Pancreas (tissue), 10 donors: ENCODE measurements around the gene SLC35G1. TPM values are rescaled to one million over a fixed set of nuclear protein-coding genes. Genes with fewer than 3 reads are reported as not detected.

Source experiments
- ATAC-seq, 4 donors: fragments of 200-7000 bp; cut with Tn5 transposase; one replicate each; pipeline versions ENCODE4 v1.8.0 to v1.9.1; 2020; ENCODE audit warnings: mild to moderate bottlenecking in 4 of 4, moderate library complexity in 4 of 4
- DNase-seq, 6 donors: peaks; one replicate each; pipeline ENCODE4 v3.0.0-alpha.2; 2020
- FAIRE-seq: peaks from 2 replicates; lab custom pipeline; 2012; peaks lifted over from hg19 to GRCh38; lab: Jason Lieb, UNC
- H3K27ac ChIP-seq, 4 donors: fragments of 200-600 bp; sonication (generic); 1 replicate in 3 of 4; 2 replicates in 1 of 4; pipeline versions ENCODE4 v1.5.0 to v1.8.0; 2020
- H3K27me3 ChIP-seq, 4 donors: fragments of 200-600 bp; one replicate each; pipeline ENCODE4 v1.8.0; 2021
- H3K36me3 ChIP-seq, 3 donors: fragments of 200-600 bp; sonication (generic) in 1 of 3; one replicate each; pipeline versions ENCODE4 v1.5.0 to v1.8.0; 2020 to 2021
- H3K4me1 ChIP-seq, 3 donors: fragments of 200-600 bp; one replicate each; pipeline ENCODE4 v1.8.0; 2021
- H3K4me3 ChIP-seq, 4 donors: fragments of 200-600 bp; sonication (generic) in 2 of 4; one replicate each; pipeline versions ENCODE4 v1.5.0 to v1.8.0; 2020 to 2021
- H3K9me3 ChIP-seq, 4 donors: fragments of 200-600 bp; one replicate each; pipeline ENCODE4 v1.8.0; 2021
- WGBS, 2 donors: extraction: QIAGEN DNeasy Blood & Tissue Kit; methylation state at CpG; one replicate each; pipeline ENCODE4 v1.1.7; 2013; 5-methylcytosine and 5-hydroxymethylcytosine counted together
- intact Hi-C, 3 donors: fragments of 100-400 bp; cut with DNase I; formaldehyde crosslinking; loops; one replicate each; pipeline versions ENCODE4 v1.11.1 to v1.14.2; 2022
- polyA plus RNA-seq, 2 donors: library from polyadenylated mRNA; stranded (reverse); fragments of 200-250 nt; gene quantifications; one replicate each; pipeline ENCODE4 v1.2.3, GENCODE V29; 2013
- total RNA-seq, 6 donors: library from RNA; stranded (reverse); fragmentation: NEBNext Ultra II Directional in 4 of 6; extraction: Animal tissue kit (Norgen Biotek cat#: 25700) in 4 of 6; gene quantifications; one replicate each; pipeline versions ENCODE4 v1.2.1 to v1.2.4, GENCODE V29; 2021 to 2023
- TF ChIP-seq, protein P1 (sequence below), 4 donors: fragments of 200-600 bp; sonication (generic) in 3 of 4; IDR thresholded peaks; one replicate each; pipeline versions ENCODE4 v1.5.0 to v1.8.0; 2021; ENCODE audit warnings: antibody characterized with exemption in 4 of 4
- donor health status: healthy with polysubstance abuse.
- donor health status: DM: no; HTN: no; CAD: no; lungs with moderate emphysema.
- donor health status: DM: no; HTN: no; CAD: no.
- donor health status: control.
- donor health status: control.
- donor health status: Bipolar disorder and iron deficiency.
- donor health status: DM: yes; HTN: yes; CAD: no.
- donor health status: DM: no; HTN: no; CAD: no.
- donor health status: DM: no; HTN: no; CAD: no.
- donor health status: DM: yes; HTN: yes; CAD: no.

The SLC35G1 gene
- total and polyA plus RNA-seq, 8 donors = 1.4 to 11.0 (median 4.9) TPM

DNA sequence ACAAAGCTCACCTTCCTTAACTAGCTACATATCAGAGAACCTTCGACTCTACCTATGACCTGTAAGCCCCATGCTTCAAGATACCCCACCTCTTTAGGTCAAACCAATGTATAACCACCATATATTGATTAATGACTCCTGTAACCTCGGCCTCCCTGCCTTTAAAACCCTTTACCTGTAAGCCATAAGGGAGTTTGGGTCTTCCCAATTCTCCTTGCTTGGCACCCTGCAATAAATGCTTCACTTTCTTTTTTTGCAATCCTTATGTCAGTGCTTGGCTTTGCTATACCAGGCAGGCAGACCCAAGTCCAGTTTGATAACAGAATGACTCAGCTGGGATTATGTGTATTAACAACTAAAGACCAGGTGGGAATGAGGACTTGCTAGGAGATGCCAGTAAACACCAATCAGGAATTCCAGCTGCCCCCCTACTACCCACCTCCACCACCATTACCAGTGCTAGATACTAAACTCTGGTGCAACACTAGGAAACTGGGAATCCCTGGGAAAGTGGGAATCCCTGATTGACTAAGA lies 22.0 kb upstream of the SLC35G1 start:
- no peaks in the 10 kb centered on the region for H3K27me3 ChIP-seq
- no peaks in the 10 kb centered on the region for H3K9me3 ChIP-seq
- WGBS, 2 donors = 66 to 70% methylated on average over 2 of the region's 2 CpGs
- H3K36me3 ChIP-seq = no peaks in the 10 kb centered on the region
- no peak for DNase-seq
- TF ChIP-seq, protein P1, sequence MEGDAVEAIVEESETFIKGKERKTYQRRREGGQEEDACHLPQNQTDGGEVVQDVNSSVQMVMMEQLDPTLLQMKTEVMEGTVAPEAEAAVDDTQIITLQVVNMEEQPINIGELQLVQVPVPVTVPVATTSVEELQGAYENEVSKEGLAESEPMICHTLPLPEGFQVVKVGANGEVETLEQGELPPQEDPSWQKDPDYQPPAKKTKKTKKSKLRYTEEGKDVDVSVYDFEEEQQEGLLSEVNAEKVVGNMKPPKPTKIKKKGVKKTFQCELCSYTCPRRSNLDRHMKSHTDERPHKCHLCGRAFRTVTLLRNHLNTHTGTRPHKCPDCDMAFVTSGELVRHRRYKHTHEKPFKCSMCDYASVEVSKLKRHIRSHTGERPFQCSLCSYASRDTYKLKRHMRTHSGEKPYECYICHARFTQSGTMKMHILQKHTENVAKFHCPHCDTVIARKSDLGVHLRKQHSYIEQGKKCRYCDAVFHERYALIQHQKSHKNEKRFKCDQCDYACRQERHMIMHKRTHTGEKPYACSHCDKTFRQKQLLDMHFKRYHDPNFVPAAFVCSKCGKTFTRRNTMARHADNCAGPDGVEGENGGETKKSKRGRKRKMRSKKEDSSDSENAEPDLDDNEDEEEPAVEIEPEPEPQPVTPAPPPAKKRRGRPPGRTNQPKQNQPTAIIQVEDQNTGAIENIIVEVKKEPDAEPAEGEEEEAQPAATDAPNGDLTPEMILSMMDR (IDR thresholded peaks at IDR 0.05) = no peak
- no peak overlapping the region for H3K4me3 ChIP-seq
- no peaks in the 10 kb centered on the region for H3K4me1 ChIP-seq
- no peak for ATAC-seq
- intact Hi-C loops = no loop called here
- H3K27ac ChIP-seq = no peak overlapping the region
- no peak for FAIRE-seq

DNA sequence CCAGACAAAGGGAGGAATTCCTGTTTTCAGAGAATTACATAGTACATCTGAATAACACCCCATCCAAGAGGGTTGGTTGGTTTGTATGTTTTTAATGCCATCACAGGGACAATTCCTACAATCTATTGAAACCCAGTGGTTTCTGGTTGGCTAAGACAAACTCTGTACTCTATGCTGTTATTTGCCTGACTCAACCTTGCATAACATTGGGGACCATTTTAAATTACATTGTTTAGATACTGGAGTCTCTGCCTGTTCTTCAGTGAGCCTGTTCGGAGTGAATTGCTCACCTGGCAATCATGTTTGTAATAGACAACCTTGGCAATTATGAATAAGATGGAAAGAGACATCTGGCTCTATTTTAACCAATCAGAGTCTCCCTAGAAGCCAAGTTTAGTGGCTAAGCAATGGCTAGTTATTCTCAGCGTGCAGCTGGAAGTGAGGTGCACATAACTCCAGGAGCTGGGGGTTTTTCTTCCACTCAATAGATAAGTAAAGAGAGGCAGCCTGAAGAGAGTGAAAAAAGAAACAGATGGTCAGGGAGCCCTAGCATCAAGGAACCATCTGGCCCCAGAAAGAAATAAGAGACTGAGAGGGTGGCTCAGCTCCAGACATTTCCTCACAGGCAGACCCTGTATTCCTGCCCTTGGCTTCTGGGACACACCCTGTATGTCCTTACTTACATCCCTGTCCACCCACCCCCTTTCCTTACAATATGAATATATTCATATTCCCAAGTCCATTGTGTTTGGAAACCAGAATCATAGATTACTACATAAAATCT lies 21.2 kb upstream of the SLC35G1 start:
- H3K4me3 ChIP-seq = no peak overlapping the region
- DNase-seq = no peak
- 77 to 85% methylated on average over 2 of the region's 2 CpGs for WGBS, 2 donors
- H3K36me3 ChIP-seq = no peaks in the 10 kb centered on the region
- no peak for ATAC-seq
- intact Hi-C loops = no loop called here
- no peaks in the 10 kb centered on the region for H3K9me3 ChIP-seq
- no peak overlapping the region for H3K27ac ChIP-seq
- no peaks in the 10 kb centered on the region for H3K27me3 ChIP-seq
- TF ChIP-seq, protein P1 (IDR thresholded peaks at IDR 0.05) = no peak
- FAIRE-seq = no peak
- no peaks in the 10 kb centered on the region for H3K4me1 ChIP-seq

- intact Hi-C loops = no loop called here
- H3K9me3 ChIP-seq = no peaks in the 10 kb centered on the region
- no peaks in the 10 kb centered on the region for H3K36me3 ChIP-seq
- TF ChIP-seq, protein P1 (IDR thresholded peaks at IDR 0.05) = no peak
- no peaks in the 10 kb centered on the region for H3K4me1 ChIP-seq
- 72 to 73% methylated on average over 6 of the region's 6 CpGs for WGBS, 2 donors
- no peak overlapping the region for H3K27ac ChIP-seq
- FAIRE-seq (no peak), ATAC-seq (peak in 1 of 4 donors; percentile 48), DNase-seq (no peak)
- no peak overlapping the region for H3K4me3 ChIP-seq
- no peaks in the 10 kb centered on the region for H3K27me3 ChIP-seq
Observed at GRCh38 chr10:93873420-93874115, 20.2 kb upstream of the SLC35G1 start.

DNA sequence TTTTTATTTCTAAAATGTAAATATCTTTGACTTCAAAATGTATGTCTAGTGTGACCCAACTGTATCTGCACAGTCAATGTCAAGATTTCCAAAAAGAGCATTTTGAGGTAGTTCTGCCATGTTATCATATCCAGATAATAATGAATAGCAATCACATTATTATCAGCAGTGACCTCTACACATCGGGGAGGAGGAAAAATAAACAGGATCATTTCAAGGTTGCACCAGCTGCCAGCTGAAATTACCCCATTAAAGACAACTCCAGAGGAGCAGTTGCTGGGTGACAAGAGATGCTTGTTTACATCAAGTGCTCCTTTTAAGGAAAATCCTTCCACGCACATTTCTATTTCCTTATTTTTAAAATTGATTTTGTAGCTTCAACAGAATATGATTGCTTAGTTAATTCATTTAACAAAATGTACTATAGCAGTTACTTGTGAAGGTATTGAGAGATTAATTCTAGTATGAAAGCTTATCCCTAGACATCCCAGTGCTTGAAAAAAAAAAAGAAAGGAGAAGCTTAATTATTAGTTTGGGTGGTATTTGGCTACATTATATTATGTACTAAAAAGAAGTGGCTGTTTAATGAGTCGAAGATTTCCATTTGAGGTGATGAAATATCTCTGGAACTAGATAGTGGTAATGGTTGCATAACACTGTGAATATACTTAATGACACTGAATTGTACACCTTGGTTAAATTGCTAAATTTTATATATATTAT lies 19.3 kb upstream of the SLC35G1 start:
- intact Hi-C loops = no loop called here
- WGBS, 2 donors = 36 to 46% methylated on average over 3 of the region's 3 CpGs

More for the DNA sequence above, 19.3 kb upstream of the SLC35G1 start:
- TF ChIP-seq, protein P1 (IDR thresholded peaks at IDR 0.05) = no peak
- H3K9me3 ChIP-seq = no peaks in the 10 kb centered on the region
- H3K4me1 ChIP-seq = no peaks in the 10 kb centered on the region
- H3K27ac ChIP-seq = no peak overlapping the region
- no peaks in the 10 kb centered on the region for H3K36me3 ChIP-seq
- ATAC-seq (peak in 3 of 4 donors; percentile 22 to 63 (median 50)), FAIRE-seq (no peak), DNase-seq (no peak)
- H3K27me3 ChIP-seq = no peaks in the 10 kb centered on the region
- no peak overlapping the region for H3K4me3 ChIP-seq
